ENCODE results near the gene KDM6A. TPM values are rescaled to one million over a fixed set of nuclear protein-coding genes. Genes with fewer than 3 reads are reported as not detected.

Gene KDM6A
- total and polyA plus RNA-seq, 9 of the 15 experiments (the other 6 are each of a cell fraction or from before 2014, with no cell fraction given), result 8.4 to 34.3 (median 22.9) TPM

- TF ChIP-seq CTBP1 (IDR thresholded peaks at IDR 0.05; ENCODE audit: borderline replicate concordance), result no peak
- no peak for TF ChIP-seq JUND (IDR thresholded peaks at IDR 0.05; ENCODE audit: borderline replicate concordance, low read depth, low read length)
- TF ChIP-seq JUND (tag; IDR thresholded peaks at IDR 0.05; ENCODE audit: borderline replicate concordance, low read depth, low read length), result no peak
- TF ChIP-seq ZNF407 (IDR thresholded peaks at IDR 0.05; ENCODE audit: low read depth), result no peak
Measured at GRCh38 chrX:44947995-44948394, 75.0 kb downstream of the KDM6A start (continued).
